IMR-90 (cell line): ENCODE data around the gene CACNB2. TPM values are rescaled to one million over a fixed set of nuclear protein-coding genes. Genes with fewer than 3 reads are reported as not detected.
A peak's percentile ranks its signal among the peaks of the same experiment; 100 is the strongest.

Experiments
- ATAC-seq: fragments of 200-7000 bp; cut with Tn5 transposase; 2 replicates; pipeline ENCODE4 v1.9.1; 2020; ENCODE audit warnings: low read depth, mild to moderate bottlenecking, moderate library complexity
- BruUV-seq: library from RNA; stranded (reverse); fragments of 400-500 nt; replicated peaks from 2 replicates; lab custom pipeline; 2021; lab: Mats Ljungman, UMichigan
- CTCF ChIA-PET: fragments of 300-600 bp; formaldehyde crosslinking; extraction: SDS; loops from one replicate; lab custom pipeline; 2021; ENCODE audit warnings: antibody characterized with exemption; lab: Yijun Ruan, JAX
- POLR2A ChIA-PET: fragments of 300-600 bp; sonication (Branson Sonifier 250); formaldehyde crosslinking; loops from one replicate; lab custom pipeline; 2022; ENCODE audit warnings: antibody characterized with exemption; ENCODE audit not compliant: unreplicated experiment; lab: Charles Lee
- DNase-seq: peaks from one replicate; pipeline ENCODE4 v3.0.0; 2013
- H2AFZ ChIP-seq: replicated peaks from 2 replicates; pipeline ENCODE3; 2013; ENCODE audit warnings: low read length, mild to moderate bottlenecking; ENCODE audit not compliant: poor library complexity
- H2AK5ac ChIP-seq: 2 replicates; pipeline ENCODE4 v1.6.1; 2013; ENCODE audit warnings: low read depth, low read length, inconsistent platforms
- H2AK9ac ChIP-seq: replicated peaks from 2 replicates; pipeline ENCODE3; 2013; ENCODE audit warnings: mild to moderate bottlenecking, low read depth, low read length, moderate library complexity; ENCODE audit not compliant: poor library complexity
- H2BK120ac ChIP-seq: 2 replicates; pipeline ENCODE4 v1.6.1; 2013; ENCODE audit warnings: low read depth, low read length, inconsistent platforms
- H2BK15ac ChIP-seq: 3 replicates; pipeline ENCODE4 v1.6.1; 2013; ENCODE audit warnings: low read depth, low read length, inconsistent platforms
- H2BK20ac ChIP-seq: 2 replicates; pipeline ENCODE4 v1.6.1; 2013; ENCODE audit warnings: low read depth, mild to moderate bottlenecking, inconsistent platforms, low read length, moderate library complexity
- H2BK5ac ChIP-seq: 2 replicates; pipeline ENCODE4 v1.6.1; 2013; ENCODE audit warnings: mild to moderate bottlenecking, low read depth, low read length, inconsistent platforms; ENCODE audit not compliant: poor library complexity, severe bottlenecking
- H3K14ac ChIP-seq: replicated peaks from 2 replicates; pipeline ENCODE4 v1.6.1; 2013; ENCODE audit warnings: low read depth, low read length, inconsistent platforms
- H3K18ac ChIP-seq: 2 replicates; pipeline ENCODE4 v1.6.1; 2013; ENCODE audit warnings: low read depth, low read length, control low read depth
- H3K23ac ChIP-seq: 2 replicates; pipeline ENCODE4 v1.6.1; 2013; ENCODE audit warnings: low read depth, low read length, inconsistent platforms
- H3K27ac ChIP-seq: 2 replicates; pipeline ENCODE4 v1.5.1; 2013; ENCODE audit warnings: mild to moderate bottlenecking, control low read depth, low read length; ENCODE audit not compliant: insufficient read depth
- H3K27me3 ChIP-seq: 2 replicates; pipeline ENCODE4 v1.6.1; 2013; ENCODE audit warnings: low read length; ENCODE audit not compliant: control insufficient read depth, insufficient read depth
- H3K36me3 ChIP-seq: 2 replicates; pipeline ENCODE4 v1.6.1; 2013; ENCODE audit warnings: low read length, mixed read lengths; ENCODE audit not compliant: control insufficient read depth, insufficient read depth
- H3K4ac ChIP-seq: 2 replicates; pipeline ENCODE4 v1.6.1; 2013; ENCODE audit warnings: low read depth, low read length, inconsistent platforms
- H3K4me1 ChIP-seq: 2 replicates; pipeline ENCODE4 v1.6.1; 2013; ENCODE audit warnings: low read length, mixed read lengths; ENCODE audit not compliant: control insufficient read depth, insufficient read depth
- H3K4me2 ChIP-seq: 2 replicates; pipeline ENCODE4 v1.6.1; 2013; ENCODE audit warnings: low read depth, mild to moderate bottlenecking, control low read depth, low read length, moderate library complexity
- H3K4me3 ChIP-seq: 2 replicates; pipeline ENCODE4 v1.5.1; 2013; ENCODE audit warnings: low read depth, mild to moderate bottlenecking, control low read depth, low read length, moderate library complexity; ENCODE audit not compliant: insufficient read depth
- H3K56ac ChIP-seq: 2 replicates; pipeline ENCODE4 v1.6.1; 2013; ENCODE audit warnings: low read length, inconsistent platforms; ENCODE audit not compliant: insufficient read depth; ENCODE audit errors: extremely low read depth
- H3K79me1 ChIP-seq, 2 experiments: 2 replicates each; pipeline ENCODE4 v1.6.1; 2013; ENCODE audit warnings: low read length in 2 of 2, inconsistent platforms in 1 of 2, low read depth in 1 of 2
- H3K9ac ChIP-seq: 2 replicates; pipeline ENCODE4 v1.6.1; 2013; ENCODE audit warnings: low read depth, low read length, control low read depth
- H3K9me1 ChIP-seq: 2 replicates; pipeline ENCODE4 v1.6.1; 2013; ENCODE audit warnings: low read length, inconsistent platforms; ENCODE audit not compliant: insufficient read depth
- H3K9me3 ChIP-seq: 2 replicates; pipeline ENCODE4 v1.6.1; 2013; ENCODE audit warnings: low read length; ENCODE audit not compliant: control insufficient read depth, insufficient read depth
- H4K20me1 ChIP-seq: 2 replicates; pipeline ENCODE4 v1.6.1; 2013; ENCODE audit warnings: low read length, inconsistent platforms; ENCODE audit not compliant: insufficient read depth
- H4K5ac ChIP-seq: 2 replicates; pipeline ENCODE4 v1.6.1; 2013; ENCODE audit warnings: mild to moderate bottlenecking, low read depth, low read length, control low read depth
- H4K8ac ChIP-seq, 2 experiments: 2 replicates each; pipeline ENCODE4 v1.6.1; 2013; ENCODE audit warnings: low read depth in 2 of 2, low read length in 2 of 2, control low read depth in 1 of 2, inconsistent platforms in 1 of 2
- H4K91ac ChIP-seq: 2 replicates; pipeline ENCODE4 v1.6.1; 2013; ENCODE audit warnings: low read depth, low read length, inconsistent platforms; ENCODE audit not compliant: insufficient read depth
- BHLHE40 ChIP-seq: fragments of 150-350 bp; IDR thresholded peaks from 2 replicates; pipeline ENCODE4 v1.6.1; 2016; ENCODE audit warnings: mild to moderate bottlenecking, low read depth, low read length
- FOS ChIP-seq: fragments of 150-350 bp; IDR thresholded peaks from 2 replicates; pipeline ENCODE4 v1.6.1; 2016; ENCODE audit warnings: low read depth, low read length
- MAFK ChIP-seq: IDR thresholded peaks from 2 replicates; pipeline ENCODE4 v1.6.1; 2012; ENCODE audit warnings: low read depth, low read length, improper control_type of control experiment
- RCOR1 ChIP-seq: IDR thresholded peaks from 2 replicates; pipeline ENCODE4 v1.6.1; 2012; ENCODE audit warnings: mild to moderate bottlenecking, low read length, improper control_type of control experiment; ENCODE audit not compliant: insufficient replicate concordance
- WGBS, 2 experiments: methylation state at CpG; one replicate each; pipeline versions ENCODE4 v1.1.5 to v1.1.7; 2013; ENCODE audit warnings: missing lambda C conversion rate in 2 of 2; ENCODE audit not compliant: insufficient read length in 1 of 2; ENCODE audit errors: extremely low coverage in 2 of 2; 5-methylcytosine and 5-hydroxymethylcytosine counted together
- dilution Hi-C: fragments of 300-500 bp; cut with HindIII; formaldehyde crosslinking; loops from one replicate; pipeline ENCODE4 v1.14.3; 2018; ENCODE audit warnings: low sequenced_read_pairs; ENCODE audit not compliant: unreplicated experiment
- in situ Hi-C: fragments of 300-500 bp; cut with MboI; formaldehyde crosslinking; loops from 3 replicates; pipeline ENCODE4 v1.14.3; 2019; ENCODE audit warnings: low sequenced_read_pairs, inconsistent platforms, mixed read lengths
- intact Hi-C: fragments of 100-400 bp; cut with micrococcal nuclease; formaldehyde crosslinking; loops from 2 replicates; pipeline ENCODE4 v1.10.0; 2022
- polyA plus RNA-seq, 3 experiments: library from polyadenylated mRNA; depleted of rRNA; stranded (reverse); fragments of >200 nt; gene quantifications; 2 replicates each; pipeline ENCODE4 v1.2.3, GENCODE V29; 2012; ENCODE audit warnings: low replicate concordance in 1 of 3
- total RNA-seq: library from RNA; depleted of rRNA; stranded (reverse); fragments of >200 nt; gene quantifications from 2 replicates; pipeline ENCODE4 v1.2.3, GENCODE V29; 2012
- TF ChIP-seq, protein P1 (sequence below): fragments of 150-350 bp; IDR thresholded peaks from 2 replicates; pipeline ENCODE4 v1.6.1; 2016; ENCODE audit warnings: low read depth, mild to moderate bottlenecking, low read length, moderate library complexity, borderline replicate concordance

The CACNB2 gene
- total and polyA plus RNA-seq, 2 of the 4 experiments (the other 2 are of a cell fraction), result 0.36 TPM

DNA sequence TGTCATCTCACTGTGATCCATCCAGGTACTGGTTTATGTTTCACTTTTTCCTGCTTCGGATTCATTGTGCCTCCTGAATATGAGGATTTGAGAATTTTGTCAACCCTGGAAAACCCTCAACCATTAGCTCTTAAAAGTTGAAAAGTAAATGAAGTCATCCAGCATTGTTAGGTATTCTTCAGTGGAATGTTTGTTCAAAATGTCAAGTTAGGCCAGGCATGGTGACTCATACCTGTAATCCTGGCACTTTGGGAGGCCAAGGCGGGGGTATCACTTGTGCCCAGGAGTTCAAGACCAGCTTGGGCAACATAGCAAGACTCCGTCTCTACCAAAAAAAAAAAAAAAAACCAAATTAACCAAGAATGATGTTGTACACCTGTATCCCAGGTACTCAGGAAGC, 289.1 kb downstream of the CACNB2 start:
- H3K9me3 ChIP-seq, result no peaks in the 10 kb centered on the region
- no peak overlapping the region for H3K4ac ChIP-seq
- H2BK20ac ChIP-seq, result no peak overlapping the region
- no peak overlapping the region for H4K8ac ChIP-seq
- no peaks in the 10 kb centered on the region for H3K4me1 ChIP-seq
- H3K27ac ChIP-seq, result no peak overlapping the region
- H2AFZ ChIP-seq, result no peak overlapping the region
- dilution Hi-C loops (no loop called here), in situ Hi-C loops (no loop called here), intact Hi-C loops (no loop called here)
- H3K23ac ChIP-seq, result peak overlapping the region; percentile 61; the same call in 1 of the 2 replicates
- no CpG with 5 or more reads among the region's 3 CpGs for WGBS, 2 experiments
- no peak overlapping the region for H2AK9ac ChIP-seq
- H3K36me3 ChIP-seq, result no peaks in the 10 kb centered on the region
- ChIA-PET CTCF (no interaction called here), POLR2A (no interaction called here)
- no peak overlapping the region for H2BK15ac ChIP-seq
- peak overlapping the region; percentile 36 for H2BK5ac ChIP-seq
- TF ChIP-seq MAFK (no peak), RCOR1 (no peak), FOS (peak; percentile 30; the same call in 1 of the 2 replicates), BHLHE40 (no peak)
- TF ChIP-seq, protein P1, sequence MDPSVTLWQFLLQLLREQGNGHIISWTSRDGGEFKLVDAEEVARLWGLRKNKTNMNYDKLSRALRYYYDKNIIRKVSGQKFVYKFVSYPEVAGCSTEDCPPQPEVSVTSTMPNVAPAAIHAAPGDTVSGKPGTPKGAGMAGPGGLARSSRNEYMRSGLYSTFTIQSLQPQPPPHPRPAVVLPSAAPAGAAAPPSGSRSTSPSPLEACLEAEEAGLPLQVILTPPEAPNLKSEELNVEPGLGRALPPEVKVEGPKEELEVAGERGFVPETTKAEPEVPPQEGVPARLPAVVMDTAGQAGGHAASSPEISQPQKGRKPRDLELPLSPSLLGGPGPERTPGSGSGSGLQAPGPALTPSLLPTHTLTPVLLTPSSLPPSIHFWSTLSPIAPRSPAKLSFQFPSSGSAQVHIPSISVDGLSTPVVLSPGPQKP, result no peak
- DNase-seq, result peak; percentile 17
- H3K9me1 ChIP-seq, result no peaks in the 10 kb centered on the region
- H3K4me3 ChIP-seq, result no peak overlapping the region
- H3K4me2 ChIP-seq, result no peak overlapping the region
- no peak overlapping the region for H2BK120ac ChIP-seq
- 0 out of 2 replicates have a peak overlapping the region, but pooled peaks have one; percentile 37 for H3K14ac ChIP-seq
- no peaks in the 10 kb centered on the region for H3K79me1 ChIP-seq
- peak overlapping the region; percentile 76; the same call in 1 of the 2 replicates for H3K18ac ChIP-seq
- H3K9ac ChIP-seq, result no peak overlapping the region
- H3K27me3 ChIP-seq, result no peaks in the 10 kb centered on the region
- BruUV-seq, result no TSS peak
- no peak overlapping the region for H4K5ac ChIP-seq
- H2AK5ac ChIP-seq, result no peak overlapping the region
- H4K91ac ChIP-seq, result no peak overlapping the region
- no peak overlapping the region for H3K56ac ChIP-seq
- no peaks in the 10 kb centered on the region for H4K20me1 ChIP-seq
- ATAC-seq, result no peak
